GM19455 (cell line): ENCODE data around the gene DGKH.
"Not testable (repeated sequence)": the region's sequence is repeated elsewhere in the genome, so short reads cannot be mapped to it uniquely, and the experiment has no call there.

Experiments
- ATAC-seq: cut with Tn5 transposase; IDR thresholded peaks from one replicate; pipeline ENCODE4 v1.9.1; 2021; ENCODE audit not compliant: unreplicated experiment

The DGKH gene

GRCh38 chr13:42163338-42163737, 114.9 kb downstream of the DGKH start:
- ATAC-seq = not testable (repeated sequence)

- ATAC-seq = not testable (repeated sequence)
Observed at GRCh38 chr13:42163910-42164309, 115.5 kb downstream of the DGKH start.

DNA sequence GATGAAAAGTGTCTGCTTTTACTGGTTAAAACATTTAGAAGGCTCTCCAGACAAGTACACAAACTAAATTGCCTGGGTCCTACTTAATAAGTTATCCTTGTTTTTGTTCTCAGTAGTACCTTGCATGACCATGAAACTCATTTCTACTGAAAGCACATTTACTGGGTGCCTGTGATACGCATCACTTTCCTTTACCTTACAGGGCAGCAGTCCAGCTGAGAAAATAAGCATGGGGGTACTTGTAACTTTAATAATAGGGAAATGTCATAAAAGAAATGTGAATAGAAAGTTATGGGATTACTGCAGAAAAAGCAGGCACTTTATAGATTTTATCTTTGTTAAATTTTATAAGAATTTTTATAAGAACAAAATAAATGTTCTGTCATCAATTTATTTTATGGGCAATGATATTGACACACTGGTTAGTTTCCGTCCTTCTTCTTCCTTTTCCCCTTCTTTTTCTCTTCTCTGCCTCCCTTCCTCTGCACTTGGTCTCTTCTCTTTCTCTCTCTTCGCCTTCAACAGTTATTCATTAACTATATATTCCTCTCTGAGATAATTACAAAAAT, 116.2 kb downstream of the DGKH start:
- no peak for ATAC-seq

GRCh38 chr13:42168496-42168895, 120.0 kb downstream of the DGKH start:
- ATAC-seq = no peak

- ATAC-seq = no peak
Observed at GRCh38 chr13:42170029-42170428, 121.6 kb downstream of the DGKH start.

DNA sequence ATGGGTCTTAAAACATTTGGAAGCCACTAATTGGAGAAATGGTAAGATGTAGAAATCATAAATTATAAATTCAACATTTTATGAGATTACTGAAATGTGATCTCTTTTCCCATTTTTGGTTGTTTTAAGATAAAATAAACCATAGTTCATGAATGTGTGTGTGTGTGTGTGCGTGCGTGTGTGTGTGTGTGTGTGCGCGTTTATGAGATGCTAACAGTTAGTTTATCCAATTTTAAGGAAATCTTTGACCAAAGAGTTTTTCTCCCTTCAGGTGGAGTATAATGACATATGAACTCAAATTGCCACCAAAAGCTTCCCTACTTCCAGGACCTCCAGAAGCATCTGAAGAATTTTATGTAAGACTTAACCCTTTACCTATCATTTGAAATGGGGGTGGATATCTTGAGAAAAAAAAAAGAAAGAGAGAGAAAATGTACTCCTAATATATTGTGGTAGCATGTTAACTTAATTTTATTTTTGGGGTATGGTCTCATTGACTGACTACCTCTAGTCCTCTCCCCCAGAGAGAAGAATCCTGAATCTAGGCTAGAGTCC, 125.4 kb downstream of the DGKH start:
- ATAC-seq = no peak

DNA sequence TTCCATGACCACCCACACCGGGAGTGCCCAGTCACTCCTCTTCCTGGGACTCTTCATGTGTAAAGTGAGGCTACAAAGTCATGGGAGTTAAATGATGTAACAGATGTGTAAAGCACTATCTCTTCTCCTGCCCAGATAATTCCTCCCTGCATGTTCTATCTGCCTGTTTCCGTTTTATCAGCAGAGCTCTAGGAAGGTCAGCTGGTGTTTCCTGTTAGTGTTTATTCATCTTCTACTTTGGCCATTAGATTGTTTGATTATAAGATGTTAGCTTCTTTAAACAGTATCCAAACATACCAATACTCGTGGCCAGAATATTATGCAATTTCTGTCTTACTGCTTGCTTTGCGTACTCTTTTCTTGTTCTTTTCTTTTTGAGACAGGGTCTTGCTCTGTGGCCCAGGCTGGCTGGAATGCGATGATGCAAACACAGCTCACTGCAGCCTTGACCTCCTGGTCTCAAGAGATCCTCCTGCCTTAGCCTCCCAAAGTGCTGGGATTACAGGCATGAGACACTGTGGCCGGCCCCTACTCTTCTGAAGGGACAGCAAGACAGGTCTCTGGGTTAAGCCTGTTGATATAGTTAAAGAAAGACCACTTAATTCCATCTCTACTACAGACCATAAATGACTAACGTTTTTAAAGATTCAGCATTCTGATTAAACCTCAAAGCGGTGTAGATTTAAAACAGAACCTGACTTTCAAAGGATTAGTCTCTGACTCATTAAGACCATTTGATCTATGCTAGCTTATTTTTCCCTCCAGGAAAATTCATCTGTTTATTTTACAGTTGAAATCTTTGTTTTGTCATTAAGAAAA, 126.1 kb downstream of the DGKH start:
- no peak for ATAC-seq

GRCh38 chr13:42176294-42176693, 127.8 kb downstream of the DGKH start:
- no peak for ATAC-seq

DNA sequence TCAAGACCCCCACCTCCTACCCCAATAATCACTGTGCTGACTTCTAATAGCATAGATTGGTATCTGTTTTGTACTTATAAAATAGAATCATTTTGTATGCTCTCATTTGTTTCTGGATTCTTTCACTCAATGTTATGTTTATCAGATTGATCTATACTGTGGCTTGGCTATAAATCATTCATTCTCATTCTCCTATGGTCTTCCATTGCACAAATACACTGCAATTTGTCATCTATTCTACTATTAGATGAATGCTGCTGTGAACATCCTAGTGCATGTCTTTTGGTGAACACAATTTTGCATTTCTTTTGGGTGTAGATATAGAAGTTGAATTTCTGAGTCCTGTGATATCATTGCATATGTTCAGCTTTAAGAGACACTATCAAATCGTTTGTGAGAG, 128.7 kb downstream of the DGKH start:
- no peak for ATAC-seq

GRCh38 chr13:42181381-42181953, 133.0 kb downstream of the DGKH start:
- ATAC-seq = no peak

GRCh38 chr13:42189061-42189460, 140.6 kb downstream of the DGKH start:
- no peak for ATAC-seq

GRCh38 chr13:42190529-42190928, 142.1 kb downstream of the DGKH start:
- no peak for ATAC-seq

- ATAC-seq = no peak
Observed at GRCh38 chr13:42211704-42212464, 163.4 kb downstream of the DGKH start.

DNA sequence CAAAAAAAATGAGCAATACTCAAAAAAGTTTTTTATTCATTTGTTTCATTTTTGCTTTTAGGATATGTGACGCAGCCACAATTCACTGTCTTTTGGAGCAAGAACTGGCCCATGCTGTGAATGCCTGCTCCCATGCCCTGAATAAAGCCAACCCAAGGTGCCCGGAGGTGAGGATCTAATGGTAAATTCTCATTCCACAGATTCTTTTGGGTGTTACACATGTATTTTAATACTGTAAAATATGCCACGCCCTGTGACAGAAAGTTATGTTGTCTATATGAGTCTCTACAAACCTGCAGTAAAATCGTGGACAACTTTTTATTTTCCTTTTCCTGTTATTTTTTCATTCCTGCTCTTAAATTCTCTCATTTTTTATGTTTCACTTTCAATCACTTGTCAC, 166.0 kb downstream of the DGKH start:
- no peak for ATAC-seq

DNA sequence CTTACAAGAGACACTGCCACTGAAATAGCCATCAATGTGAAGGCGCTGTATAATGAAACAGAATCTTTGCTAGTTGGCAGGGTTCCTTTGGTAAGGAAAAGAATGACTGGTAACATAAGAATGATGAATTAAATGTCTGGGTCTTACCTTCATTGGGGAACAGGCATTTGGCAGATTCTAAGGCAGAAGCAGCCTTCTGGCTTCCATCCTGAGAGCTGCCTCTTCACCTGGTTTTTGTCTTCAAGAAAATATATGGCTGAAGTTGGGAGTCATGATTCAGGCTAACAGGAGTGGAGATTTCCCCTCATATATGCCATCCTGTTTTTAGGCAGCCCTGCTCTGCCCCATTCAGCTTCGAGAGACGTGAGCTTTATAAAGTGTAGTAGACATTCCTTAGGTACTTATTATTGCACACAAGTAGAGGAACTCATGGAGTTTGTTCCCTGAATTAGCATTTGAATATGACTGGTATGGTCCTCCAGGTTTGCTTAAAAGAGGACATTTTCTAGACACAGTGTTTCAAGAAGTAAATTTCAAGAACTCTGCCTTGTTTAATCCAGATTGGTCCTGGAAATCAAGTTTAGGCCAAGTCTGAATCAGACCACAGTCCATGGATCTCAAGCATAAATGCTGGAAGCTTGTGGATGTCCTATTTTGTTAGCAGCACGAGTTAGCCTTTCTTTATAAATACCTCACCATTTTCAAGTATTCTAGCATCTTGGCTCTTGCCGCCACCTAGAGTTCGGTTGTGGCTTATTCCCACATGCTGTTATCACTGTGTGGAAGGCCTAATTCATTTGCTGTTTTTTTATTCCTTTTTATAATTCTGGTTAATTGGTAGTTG, 167.4 kb downstream of the DGKH start:
- ATAC-seq = no peak

DNA sequence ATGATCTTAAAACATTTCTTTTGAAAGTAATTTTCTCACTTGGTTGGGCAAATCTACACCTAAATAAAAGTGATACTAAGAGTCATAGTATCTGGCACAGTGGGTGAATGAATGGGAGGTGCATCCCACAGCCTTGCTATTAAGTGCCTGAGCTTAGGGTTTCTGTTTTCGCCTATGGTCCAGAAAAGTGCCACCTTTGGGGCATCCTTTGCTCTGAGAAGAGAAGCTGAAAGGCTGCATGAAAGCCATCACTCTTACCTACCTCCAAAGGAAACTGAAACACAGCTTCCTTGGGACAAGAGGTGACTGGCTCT, 167.9 kb downstream of the DGKH start:
- ATAC-seq = no peak

- ATAC-seq = no peak
Observed at GRCh38 chr13:42218576-42218975, 170.1 kb downstream of the DGKH start.

- ATAC-seq = no peak
Observed at GRCh38 chr13:42219051-42219450, 170.6 kb downstream of the DGKH start.

GRCh38 chr13:42219876-42220275, 171.4 kb downstream of the DGKH start:
- no peak for ATAC-seq

DNA sequence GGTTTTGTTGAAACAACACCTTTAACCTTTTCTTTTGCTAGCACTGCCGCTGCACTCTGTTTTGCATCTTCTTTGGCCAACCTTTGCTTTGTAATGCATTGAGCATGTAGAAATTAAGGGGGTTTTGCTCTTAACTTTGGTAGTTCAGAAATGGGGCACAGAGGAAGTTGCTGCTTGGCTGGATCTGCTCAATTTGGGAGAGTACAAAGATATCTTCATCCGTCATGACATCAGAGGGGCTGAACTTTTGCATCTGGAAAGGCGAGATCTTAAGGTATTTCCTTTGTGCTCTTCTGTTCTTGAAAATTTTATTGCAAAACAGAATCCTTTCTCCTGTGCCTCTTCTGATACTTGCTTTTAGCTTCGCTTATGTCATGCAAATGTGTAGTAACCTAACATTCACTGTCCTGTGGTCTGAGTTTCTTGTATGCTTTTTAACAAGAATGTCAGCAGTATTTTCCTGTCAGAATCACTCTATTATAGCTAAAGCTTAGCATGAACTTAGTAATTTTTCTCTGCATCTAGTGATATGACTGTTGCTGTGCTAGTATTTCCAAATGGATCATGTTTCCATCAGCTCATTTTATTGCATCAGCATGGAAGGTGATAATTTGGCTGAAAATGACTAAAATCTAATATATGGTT, 172.8 kb downstream of the DGKH start:
- no peak for ATAC-seq
